GM18861 (cell line): ENCODE results near the gene GPN1.
"Not testable (repeated sequence)": the region's sequence is repeated elsewhere in the genome, so short reads cannot be mapped to it uniquely, and the experiment has no call there.

Source experiments
- ATAC-seq: cut with Tn5 transposase; IDR thresholded peaks from one replicate; pipeline ENCODE4 v1.9.1; 2021; ENCODE audit not compliant: unreplicated experiment

The GPN1 gene

DNA sequence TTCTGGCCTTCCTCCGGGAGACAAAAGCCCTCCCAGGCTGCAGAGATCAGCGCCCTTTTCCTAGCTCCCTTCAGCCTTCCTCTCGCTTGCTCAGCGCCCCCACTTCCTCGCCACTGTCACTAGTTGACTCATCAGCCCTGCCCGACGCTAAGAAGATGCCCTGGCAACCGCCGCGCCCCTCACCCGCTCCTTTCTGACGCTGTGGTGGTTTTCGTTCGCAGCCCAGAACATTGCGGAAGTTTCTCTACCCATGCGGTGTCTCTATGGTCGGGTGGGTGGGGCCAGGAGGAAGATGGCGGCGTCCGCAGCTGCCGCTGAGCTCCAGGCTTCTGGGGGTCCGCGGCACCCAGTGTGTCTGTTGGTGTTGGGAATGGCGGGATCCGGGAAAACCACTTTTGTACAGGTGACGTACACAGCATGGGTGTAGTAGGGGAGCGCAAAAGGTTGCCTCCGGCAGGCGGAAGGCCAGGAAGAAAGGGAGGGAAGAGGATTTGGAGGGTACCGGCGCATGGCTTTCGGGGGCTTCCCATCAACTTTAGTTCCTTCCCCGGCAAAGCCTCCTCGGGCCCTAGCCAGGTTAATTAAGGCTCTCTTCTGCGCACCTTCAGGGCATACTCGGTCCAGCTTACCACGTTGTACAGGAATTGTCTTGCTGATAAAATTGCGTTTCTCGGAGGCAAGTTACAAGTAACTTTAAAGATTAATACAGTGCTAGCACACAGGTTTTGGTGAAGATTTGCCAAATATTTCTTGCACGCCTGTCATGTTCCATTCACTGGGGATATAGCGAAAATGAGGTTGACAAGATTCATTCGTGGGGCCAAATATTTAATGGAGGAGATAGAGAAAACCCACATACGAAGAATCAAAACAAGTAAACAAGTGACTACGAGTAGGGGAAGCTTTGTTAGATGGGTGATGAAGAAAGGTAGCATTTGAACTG is at the start of gene GPN1, which contains the start of gene CCDC121:
Gene GPN1, plus strand, starts transcription at position 284 of the 943 bp plus-strand sequence. Its CDS starts 9 bp downstream, at position 293.
Gene CCDC121, minus strand, starts transcription at position 246 of the 943 bp plus-strand sequence. CDS start 1,213 bp downstream, outside the sequence.
- ATAC-seq: peak; percentile 93

DNA sequence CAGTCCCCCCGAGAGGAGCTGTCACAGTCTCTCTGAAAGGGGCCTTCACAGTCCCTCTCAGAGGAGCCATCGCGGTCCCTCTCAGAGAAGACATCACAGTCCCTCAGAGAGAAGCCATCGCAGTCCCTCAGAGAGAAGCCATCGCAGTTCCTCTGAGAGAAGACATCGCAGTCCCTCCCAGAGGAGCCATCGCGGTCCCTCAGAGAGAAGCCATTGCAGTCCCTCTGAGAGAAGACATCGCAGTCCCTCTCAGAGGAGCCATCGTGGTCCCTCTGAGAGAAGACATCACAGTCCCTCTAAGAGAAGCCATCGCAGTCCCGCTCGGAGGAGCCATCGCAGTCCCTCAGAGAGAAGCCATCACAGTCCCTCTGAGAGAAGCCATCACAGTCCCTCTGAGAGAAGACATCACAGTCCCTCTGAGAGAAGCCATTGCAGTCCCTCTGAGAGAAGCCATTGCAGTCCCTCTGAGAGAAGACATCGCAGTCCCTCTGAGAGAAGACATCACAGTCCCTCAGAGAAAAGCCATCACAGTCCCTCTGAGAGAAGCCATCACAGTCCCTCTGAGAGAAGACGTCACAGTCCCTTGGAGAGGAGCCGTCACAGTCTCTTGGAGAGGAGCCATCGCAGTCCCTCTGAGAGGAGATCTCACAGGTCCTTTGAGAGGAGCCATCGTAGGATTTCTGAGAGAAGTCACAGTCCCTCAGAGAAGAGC is 47.3 kb upstream of the GPN1 start:
- no peak for ATAC-seq

DNA sequence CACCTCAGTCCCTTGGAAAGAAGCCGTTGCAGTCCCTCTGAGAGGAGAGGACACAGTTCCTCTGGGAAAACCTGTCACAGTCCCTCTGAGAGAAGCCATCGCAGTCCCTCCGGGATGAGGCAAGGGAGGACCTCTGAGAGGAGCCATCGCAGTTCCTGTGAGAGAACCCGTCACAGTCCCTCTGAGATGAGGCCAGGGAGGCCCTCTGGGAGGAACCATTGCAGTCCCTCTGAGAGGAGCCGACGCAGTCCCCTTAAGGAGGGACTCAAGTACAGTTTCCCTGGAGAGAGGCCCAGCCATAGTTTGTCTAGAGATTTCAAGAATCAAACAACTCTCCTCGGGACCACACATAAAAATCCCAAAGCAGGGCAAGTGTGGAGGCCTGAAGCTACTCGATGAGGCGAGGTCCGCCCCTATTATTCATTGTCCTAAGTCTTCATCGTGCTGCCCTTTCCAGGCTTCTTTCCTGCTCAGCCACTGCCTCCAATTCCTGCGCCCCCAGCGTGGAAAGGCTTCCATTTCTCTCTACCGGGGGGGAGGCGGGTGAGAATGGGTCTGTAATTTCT is 46.6 kb upstream of the GPN1 start:
- ATAC-seq: no peak

DNA sequence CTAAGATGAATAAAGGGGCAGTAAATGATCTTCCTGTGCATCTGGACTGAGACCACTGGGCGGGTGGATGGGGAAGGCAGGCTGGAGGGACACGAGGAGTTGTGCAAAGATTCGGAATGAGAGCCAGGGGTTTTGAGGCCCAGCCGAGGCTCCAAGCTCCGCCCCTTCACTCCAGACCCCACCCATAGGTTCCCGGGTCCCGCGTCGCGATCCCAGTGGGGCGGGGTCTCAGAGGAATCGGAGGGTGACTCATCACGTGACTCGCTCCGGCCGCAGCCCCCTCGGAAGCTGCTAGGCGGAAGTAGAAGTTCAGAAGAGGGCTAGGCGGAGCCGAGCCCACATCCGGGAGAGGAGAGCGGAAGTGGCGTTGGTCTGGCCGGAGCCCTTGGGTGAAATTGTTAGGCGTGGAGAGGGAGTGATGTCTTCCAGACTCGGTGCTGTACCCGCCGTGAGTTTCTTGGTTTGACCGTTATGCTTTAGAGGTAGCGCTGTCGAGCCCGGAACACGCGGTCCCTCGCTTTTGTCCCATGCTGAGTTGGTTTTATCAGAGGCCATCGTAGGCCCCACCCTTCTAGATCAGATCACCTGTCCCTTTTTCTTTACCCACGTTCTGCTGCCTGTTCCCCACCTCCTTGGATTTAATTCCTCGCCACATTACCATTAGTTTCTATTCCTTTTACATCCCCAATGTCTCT is 46.0 kb upstream of the GPN1 start, which contains the start of gene ZNF512:
Gene ZNF512, plus strand, starts transcription at position 348 of the 695 bp plus-strand sequence. Its CDS starts 71 bp downstream, at position 419.
- ATAC-seq: peak; percentile 81

DNA sequence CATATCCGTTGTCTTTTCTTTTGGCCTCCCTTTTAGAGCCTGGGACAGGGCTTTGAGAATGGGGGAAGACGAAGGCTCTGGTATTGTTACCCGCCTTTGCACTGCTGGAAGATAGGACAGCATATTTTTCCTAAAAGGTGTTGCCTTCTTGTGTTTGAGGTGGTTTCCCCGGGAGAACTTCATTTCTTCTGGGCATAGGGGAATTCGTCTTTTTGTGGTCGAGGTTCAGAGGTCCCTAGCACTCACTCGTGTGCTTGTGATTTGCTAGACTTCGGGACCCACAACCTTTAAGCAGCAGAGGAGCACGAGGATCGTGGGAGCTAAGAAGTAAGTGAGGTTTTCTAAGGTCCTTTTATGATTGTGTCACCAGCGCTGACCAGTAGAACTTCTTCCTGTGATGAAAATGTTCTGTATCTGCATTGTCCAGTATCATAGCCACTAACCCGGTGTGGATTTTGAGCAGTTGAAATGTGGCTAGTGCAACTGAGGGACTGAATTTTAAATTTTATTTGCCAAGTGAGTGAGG is 45.4 kb upstream of the GPN1 start:
- ATAC-seq: no peak

DNA sequence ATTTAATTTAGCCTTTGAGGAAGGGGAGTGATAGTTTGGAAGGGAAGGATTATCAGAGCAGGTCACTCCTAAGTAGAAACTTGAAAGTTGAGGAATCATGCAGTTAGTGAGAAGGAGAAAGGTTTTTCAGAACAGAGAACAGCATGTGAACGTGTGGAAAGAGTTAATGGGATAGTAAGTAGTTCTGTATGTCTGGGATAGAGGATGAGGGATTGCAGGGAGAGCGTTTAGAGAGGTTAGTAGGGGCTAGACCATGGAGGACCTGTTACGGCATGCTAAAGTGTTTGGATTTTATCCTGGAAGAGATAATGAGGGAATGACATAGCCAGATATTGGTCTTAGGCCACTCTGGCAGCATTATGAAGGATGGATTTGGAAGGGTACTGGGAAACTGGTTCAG is 44.3 kb upstream of the GPN1 start:
- ATAC-seq: no peak

DNA sequence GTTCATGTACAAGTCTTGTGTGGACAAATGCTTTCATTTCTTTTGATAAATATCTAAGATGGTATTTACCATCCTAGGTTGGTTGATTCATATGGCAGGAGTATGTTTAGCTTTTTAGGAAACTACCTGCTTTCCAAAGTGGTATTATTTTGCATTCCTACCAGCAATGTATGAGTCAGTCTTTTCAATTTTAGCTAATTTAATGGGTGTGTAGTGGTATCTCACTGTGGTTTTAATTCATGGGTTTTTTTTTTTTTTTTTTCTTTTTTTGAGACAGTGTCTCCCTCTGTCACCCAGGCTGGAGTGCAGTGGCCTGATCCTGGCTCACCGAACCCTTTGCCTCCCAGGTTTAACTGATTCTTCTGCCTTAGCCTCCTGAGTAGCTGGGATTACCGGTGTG is 41.8 kb upstream of the GPN1 start:
- ATAC-seq: no peak

DNA sequence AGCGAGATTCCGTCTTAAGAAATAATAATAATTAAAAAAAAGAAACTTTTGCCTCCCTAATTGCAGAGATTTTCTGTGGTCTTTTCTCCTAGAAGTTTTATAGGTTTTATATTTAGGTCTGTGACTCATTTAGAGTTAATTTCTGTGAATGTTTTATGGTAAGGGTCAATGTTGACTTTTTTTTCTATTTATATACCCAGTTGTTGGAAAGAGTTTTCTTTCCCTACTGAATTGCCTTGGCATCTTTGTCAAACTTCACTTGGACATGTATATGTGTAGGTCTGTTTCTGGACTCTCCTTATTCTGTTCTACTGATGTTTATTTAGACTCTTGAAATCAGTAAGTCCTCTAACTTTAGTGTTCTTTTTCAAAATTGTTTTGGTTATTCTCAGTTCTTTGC is 40.5 kb upstream of the GPN1 start:
- no peak for ATAC-seq

DNA sequence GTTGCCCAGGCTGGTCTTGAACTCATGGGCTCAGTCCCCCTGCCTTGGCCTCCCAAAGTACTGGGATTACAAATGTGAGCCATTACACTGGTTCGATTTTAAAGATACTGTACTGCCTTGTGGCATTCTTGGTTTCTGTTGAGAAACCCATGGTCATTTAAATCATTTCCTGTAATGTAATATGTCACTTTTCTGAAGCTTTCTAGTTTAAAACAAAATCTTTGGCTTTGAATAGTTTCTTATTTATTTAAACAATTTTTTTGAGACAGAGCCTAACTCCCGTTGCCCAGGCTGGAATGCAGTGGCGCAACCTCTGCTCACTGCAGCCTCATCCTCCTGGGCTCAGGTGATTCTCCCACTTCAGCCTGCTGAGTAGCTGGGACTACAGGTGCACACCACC is 37.1 kb upstream of the GPN1 start:
- ATAC-seq: no peak

DNA sequence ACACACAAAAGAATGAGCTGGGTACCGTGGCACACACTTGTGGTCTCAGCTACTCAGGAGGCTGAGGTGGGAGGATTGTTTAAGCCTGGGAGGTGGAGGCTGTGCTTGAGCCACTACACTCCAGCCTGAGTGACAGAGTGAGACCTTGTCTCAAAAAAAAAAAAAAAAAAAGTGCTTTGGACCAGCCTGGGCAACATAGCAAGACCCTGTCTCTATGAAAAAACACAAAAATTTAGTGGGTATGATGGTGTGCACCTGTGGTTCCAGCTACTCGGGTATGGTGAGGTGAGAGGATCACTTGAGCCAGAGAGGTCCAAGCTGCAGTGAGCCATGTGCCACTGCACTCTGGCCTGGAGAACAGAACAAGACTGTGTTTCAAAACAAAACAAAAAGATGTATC is 35.6 kb upstream of the GPN1 start:
- no peak for ATAC-seq

DNA sequence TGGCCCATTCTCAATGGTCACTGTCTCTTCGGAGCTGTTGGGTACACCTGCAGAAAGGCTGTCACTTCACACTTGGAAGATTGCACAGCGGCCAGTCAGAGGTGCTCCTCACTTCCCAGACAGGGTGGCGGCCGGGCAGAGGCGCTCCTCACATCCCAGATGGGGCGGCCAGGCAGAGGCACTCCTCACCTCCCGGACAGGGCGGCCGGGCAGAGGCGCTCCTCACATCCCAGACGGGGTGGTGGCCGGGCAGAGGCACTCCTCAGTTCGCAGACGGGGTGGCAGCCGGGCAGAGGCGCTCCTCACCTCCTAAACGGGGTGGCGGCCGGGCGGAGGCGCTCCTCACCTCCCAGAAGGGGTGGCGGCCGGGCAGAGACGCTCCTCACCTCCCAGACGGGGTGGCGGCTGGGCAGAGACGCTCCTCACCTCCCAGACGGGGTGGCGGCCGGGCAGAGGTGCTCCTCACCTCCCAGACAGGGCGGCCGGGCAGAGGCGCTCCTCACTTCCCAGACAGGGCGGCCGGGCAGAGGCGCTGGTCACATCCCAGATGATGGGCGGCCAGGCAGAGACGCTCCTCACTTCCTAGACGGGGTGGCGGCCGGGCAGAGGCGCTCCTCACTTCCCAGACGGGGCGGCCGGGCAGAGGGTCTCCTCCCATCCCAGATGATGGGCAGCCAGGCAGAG is 34.7 kb upstream of the GPN1 start:
- ATAC-seq: not testable (repeated sequence)

DNA sequence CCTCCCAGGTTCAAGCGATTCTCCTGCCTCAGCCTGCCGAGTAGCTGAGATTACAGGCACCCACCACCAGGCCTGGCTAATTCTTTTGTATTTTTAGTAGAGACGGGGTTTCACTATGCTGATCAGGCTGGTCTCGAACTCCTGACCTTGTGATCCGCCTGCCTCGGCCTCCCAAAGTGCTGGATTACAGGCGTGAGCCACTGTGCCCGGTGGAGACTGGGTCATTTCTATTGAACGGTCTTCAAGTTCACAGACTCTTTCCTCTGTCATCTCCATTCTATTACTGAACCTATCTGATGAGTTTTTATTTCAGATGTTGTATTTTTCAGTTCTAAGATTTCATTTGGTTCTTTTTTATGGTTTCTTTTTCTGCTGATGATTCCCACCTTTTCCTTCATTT is 33.4 kb upstream of the GPN1 start:
- not testable (repeated sequence) for ATAC-seq

DNA sequence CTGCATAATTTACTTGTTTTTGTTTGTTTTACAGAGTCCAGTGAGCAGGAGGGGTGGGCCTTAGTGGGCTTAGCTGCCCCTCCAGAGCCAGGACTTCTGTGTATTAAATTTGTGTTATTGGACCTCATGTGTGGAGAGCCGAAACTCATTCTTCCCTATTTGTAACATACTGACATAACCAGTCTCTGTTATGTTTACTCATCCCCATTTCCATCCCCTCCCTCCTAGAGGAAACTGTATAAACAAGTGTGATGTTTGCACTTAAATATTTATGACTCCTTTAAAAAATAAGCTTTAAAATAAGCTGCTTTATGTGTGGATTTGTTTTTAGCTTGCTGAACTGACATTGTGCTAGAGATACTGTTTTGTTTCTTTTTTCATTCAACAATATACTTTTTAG is 32.2 kb upstream of the GPN1 start:
- no peak for ATAC-seq

DNA sequence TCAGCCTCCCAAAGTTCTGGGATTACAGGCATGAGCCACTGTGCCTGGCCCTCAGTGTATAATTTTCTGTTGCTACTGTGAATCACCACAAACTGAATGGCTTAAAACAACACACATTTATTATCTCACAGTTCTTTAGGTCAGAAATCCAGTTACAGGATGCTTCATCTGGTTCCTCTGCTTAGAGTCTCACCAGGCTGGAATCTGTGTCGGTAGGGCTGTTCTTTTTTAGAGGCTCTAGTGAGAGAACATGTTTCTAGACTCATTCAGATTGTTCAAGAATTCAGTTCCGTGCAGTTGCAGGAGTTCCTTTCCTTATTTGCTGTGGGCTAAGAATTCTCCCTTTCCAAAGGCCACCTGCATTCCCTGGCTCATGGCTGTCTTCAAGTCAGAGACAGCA is 22.2 kb upstream of the GPN1 start:
- no peak for ATAC-seq

DNA sequence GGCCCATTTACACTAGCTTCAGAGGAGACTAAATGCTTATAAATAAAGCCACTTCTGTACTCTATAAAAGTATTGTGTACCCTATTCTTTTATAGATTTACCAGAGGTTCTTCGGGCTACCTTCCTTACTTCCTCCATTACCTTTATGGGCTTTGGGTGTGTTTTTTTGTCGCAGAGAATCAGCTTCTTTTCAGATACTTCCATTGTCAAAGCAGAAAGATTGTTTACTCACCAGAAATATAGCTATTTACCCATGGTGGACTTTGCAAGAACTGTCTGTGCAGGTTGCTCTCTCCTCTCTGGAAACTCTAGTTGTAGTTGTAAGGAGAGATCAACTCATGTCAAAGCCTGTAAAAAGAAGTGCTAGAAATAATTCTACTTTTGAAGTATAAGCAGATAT is 14.9 kb upstream of the GPN1 start:
- no peak for ATAC-seq

DNA sequence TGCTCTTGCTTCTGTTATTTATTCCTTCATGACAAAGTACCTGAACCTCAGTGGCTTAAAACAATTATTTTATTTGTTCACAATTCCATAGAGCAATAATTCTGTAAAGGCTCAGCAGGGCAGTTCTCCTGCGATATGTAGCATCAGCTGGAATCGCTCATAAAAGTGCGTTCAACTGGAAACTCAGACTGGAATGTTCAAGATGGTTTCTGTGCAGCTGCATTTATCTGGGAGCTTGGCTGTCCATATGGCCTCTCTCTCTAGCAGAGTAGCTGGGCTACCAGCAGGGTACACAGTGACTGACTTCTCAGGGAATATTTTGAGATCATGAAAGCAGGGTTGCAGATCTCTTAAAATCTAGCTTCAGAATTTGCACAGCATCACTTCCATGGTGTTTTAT is 13.5 kb upstream of the GPN1 start:
- no peak for ATAC-seq

DNA sequence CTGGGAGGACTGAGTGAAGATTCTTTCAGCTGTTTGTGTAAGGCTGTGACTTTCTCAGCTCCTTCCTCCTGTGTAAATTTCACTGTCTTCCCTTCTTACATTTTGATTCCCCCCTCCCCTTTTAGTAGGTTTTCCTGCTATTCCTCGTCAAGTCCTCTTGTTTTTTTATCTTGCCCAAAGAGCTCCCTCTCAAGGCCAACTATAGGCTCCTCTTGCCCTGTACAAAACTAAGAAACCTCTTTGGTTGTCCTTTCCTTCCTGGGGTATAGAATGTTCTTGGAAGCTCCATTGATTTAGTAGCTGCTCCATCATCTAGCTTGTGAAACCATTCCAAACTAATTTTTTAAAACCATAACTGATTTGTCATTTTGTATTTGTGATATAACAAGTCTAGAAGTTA is 7.3 kb upstream of the GPN1 start:
- no peak for ATAC-seq

DNA sequence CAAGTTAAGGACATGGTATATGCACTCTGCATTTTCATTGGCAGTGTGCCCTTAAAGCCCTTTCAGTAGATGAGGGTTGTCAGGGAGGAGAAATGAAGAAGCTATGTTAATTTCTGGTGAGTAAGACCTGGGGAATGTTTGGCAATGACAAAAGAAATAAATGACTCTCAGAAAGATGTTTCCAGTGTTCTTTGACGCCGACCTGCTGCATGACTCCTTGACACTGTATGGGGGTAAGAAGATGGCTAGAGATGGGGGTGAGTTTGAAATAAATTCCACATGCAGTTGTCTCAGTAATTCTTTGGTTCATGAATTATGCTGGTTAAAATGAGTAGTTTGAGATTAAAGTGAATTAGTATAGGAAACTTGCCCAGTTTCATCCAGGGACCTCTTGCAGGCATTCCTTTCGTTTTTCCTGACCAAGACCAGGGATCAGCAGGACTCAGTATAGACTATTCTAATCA is 5.9 kb upstream of the GPN1 start:
- ATAC-seq: no peak

DNA sequence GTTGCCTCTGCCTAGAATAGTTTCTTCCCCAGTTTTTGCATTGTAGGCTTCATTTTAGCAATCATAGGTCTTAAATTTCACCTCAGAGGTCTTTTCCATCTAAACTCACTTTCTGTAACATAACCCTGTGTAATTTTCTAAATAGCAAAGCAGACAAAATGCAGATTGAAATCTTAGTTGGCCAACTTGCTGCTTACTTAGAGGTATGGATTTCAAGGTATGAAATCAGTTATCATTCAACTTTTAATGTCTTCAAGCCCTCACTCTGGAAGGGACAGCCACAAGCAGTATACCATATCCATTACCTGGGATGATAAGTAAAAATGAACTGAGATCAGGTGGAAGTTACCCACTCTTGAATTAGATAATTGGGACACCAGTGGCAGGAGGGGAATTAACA is 3.9 kb upstream of the GPN1 start:
- no peak for ATAC-seq

DNA sequence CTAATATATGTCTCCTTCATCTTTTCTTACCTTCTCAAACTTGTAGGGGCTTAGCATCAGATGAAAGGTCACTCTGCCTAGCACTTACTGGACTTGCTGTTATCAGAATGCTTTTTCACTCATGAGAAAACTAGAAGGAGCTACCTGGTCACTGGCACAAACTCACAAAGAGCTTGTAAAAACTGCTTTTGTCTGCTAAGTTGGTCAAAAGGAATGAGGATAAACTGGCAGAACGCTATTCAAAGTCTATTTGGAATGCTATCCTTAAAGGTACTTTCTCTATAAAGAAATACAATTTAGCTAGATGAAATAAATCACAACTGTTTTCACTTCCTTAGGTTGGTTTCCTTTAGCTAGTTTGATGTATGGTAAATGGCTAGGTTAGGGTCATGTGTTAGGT is 2.5 kb upstream of the GPN1 start:
- ATAC-seq: not testable (repeated sequence)
